HK-2 (cell line): ENCODE data around the gene CXorf49B.

Source experiments
- DNase-seq: peaks from one replicate; pipeline ENCODE4 v3.0.0-alpha.2; 2018; ENCODE audit not compliant: unreplicated experiment

Gene CXorf49B

DNA sequence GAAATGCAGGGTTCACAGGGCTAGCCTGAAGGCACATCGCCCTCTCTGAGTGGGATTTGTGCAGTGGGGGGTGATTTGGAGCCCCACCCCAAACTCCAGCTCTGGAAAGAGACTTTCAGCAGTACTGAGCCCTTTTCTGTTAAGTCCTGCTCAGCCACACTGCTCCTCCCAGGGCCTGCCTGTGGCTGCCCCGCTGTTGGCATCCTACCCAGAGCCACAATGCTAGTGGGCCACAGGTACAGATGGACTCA lies 52.7 kb downstream of the CXorf49B start:
- DNase-seq = no peak
